ENCODE data around the gene FXYD5.
"Not testable (repeated sequence)": the region's sequence is repeated elsewhere in the genome, so short reads cannot be mapped to it uniquely, and the experiment has no call there.

Gene FXYD5

DNA sequence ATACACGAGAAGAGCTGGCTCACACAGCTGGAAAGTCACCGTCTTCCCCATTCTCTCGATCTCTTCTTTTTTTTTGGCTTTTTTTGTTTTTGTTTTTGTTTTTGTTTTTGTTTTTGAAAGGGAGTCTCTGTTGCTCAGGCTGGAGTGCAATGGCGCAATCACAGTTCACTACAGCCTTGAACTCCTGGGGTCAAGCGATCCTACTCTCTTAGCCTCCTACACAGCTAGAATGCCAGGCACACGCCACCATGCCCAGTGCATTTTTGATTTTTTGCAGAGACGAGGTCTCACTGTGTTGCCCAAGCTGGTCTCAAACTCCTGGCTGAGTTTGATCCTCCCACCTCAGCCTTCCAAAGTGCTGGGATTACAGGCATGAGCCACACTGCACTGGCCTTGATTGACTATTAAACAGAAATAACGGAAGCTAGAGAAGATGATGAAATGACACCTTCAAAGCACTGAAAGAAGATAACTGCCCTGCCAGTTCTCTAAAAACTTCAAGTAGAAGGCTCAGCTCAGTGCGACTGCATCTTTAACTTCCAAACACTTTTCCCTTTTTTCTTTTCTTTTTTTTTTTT lies 34.9 kb upstream of the FXYD5 start:
- DNase-seq (ENCODE audit: low read depth in 2 of 2), result no peak

DNA sequence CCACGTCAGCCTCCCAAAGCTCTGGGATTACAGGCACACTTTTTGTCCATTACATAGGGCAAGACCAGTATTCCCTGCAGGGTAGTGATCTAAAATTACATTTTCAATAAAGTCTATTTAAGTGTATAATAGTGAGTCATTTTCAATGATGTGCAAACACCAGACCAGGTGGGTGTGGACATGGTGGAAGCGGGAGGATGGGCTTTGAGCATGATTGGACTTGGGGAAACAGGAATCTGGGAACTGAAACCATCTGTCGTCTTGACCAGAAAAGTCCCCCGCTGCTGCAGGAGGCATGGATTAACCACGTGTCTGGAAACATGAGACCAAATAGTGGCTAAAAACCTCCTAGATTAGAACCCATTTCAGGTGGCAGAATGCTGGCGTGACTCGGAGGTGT lies 34.0 kb upstream of the FXYD5 start:
- DNase-seq (ENCODE audit: low read depth in 2 of 2), result no peak

DNA sequence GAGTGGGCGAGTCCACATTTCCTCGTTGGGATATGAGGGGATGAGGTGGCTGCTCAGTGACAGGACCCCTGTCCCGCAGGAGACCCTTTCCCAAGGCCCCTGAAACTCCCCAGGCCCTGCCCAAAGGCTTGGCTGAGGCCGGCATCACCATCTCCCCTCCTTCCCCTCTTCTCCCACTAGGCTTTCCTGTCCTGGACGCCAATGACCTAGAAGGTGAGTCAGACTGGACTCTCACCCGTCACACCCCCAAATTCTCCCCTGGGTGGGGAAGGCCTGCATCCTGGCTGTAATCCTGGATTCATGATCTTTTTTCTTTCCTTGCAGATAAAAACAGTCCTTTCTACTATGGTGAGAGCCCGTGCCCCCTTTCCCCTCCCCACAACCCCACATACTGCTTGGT lies 33.6 kb upstream of the FXYD5 start:
- DNase-seq (ENCODE audit: low read depth in 2 of 2), result no peak

DNA sequence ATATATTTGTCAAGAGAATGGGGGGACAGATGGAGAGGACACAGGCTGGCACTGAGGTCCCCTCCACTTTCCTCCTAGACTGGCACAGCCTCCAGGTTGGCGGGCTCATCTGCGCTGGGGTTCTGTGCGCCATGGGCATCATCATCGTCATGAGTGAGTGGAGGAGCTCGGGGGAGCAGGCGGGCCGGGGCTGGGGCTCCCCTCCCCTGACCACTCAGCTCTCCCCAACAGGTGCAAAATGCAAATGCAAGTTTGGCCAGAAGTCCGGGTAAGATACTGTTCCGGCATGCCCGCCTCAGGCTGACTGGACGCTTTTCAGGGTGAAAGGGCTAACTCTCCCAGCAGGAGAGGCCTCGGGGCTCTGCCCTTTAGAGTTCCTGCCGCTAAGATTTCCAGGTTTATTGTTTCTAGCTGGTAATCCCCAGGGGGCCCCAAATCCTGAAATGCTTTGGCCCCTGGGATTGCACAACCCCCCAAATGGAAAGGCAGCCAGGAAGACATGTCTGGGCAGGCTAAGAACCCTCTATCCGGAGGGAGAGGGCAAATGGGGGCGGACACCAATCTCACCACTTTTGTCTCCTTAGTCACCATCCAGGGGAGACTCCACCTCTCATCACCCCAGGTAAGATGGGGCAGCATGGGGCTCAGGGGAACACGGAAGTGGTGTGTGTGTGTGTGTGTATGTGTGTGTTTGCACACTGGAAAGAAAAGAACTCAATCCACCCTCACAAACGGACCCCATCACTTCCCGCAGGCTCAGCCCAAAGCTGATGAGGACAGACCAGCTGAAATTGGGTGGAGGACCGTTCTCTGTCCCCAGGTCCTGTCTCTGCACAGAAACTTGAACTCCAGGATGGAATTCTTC lies 31.6 kb upstream of the FXYD5 start:
- no peak for DNase-seq (ENCODE audit: low read depth in 2 of 2)

DNA sequence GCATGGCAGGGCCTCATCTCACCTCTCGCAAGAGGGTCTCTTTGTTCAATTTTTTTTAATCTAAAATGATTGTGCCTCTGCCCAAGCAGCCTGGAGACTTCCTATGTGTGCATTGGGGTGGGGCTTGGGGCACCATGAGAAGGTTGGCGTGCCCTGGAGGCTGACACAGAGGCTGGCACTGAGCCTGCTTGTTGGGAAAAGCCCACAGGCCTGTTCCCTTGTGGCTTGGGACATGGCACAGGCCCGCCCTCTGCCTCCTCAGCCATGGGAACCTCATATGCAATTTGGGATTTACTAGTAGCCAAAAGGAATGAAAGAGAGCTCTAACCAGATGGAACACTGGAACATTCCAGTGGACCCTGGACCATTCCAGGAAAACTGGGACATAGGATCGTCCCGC lies 31.0 kb upstream of the FXYD5 start:
- DNase-seq (ENCODE audit: low read depth in 2 of 2), result no peak

DNA sequence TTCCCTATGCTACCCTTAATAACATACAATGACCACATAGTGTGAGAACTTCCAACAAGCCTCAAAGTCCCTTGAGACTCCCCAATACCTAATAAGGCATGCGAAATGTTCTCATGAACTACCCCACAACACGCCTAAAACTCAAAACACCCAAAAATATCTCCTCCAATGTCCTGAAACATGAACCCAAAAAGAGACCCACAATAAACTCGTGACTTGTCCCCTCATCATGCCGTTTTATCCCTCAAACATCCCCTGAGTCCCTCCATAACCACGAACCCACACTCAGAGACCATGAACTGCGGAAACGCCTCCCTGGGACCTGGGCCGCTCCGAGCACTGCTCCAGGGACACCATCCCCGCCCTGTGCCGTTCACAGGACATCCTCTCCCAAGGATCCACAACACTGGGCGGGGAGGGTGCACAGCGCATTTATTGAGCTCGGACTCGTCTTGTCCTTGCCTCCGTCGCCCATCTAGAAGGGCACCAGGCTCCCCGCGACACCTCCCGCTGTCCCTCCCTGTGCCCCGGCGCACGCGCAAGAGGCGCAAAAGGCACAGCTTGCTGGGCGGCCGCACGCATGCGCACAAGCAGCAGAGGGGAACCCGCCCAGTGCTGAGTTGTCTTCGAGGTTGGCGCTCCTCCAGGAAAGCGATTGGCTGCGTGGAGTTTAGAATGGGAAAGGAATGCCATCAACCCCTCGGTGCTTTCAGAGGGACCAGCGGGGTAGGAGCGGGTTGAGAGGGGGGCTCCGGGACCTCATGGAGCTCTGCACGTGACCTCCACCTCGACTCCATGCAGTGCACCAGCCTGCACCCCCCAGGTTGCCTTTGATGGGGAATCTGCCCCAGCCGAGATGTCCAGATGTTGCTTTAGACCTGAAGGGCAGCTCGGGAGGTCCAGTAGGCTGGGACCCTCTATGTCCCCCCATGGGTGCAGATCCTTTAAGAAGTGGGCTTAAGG lies 30.2 kb upstream of the FXYD5 start:
- DNase-seq (ENCODE audit: low read depth in 2 of 2), result peak; percentile 80 to 84

DNA sequence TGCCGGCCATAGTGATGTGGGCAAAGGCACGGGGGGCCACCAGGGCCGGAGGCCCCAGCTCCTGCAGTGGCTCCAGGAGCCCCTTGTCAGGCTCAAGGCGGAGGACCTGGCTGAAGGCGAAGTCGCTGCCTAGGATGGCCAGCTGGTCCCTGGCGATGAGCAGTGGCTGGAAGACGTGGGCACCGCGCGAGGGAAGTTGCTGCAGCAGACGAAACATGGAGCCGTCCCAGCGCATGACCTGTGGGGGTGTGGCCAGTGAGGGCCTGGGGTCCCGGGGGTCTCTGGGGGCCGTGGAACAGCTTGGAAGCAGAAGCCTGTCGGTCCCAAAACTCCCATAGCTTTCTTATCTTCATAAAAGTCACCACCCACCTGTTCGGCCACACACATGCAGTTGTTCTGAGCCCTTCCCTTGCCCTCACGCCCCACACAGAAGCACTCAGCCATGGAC lies 29.2 kb upstream of the FXYD5 start:
- no peak for DNase-seq (ENCODE audit: low read depth in 2 of 2)

DNA sequence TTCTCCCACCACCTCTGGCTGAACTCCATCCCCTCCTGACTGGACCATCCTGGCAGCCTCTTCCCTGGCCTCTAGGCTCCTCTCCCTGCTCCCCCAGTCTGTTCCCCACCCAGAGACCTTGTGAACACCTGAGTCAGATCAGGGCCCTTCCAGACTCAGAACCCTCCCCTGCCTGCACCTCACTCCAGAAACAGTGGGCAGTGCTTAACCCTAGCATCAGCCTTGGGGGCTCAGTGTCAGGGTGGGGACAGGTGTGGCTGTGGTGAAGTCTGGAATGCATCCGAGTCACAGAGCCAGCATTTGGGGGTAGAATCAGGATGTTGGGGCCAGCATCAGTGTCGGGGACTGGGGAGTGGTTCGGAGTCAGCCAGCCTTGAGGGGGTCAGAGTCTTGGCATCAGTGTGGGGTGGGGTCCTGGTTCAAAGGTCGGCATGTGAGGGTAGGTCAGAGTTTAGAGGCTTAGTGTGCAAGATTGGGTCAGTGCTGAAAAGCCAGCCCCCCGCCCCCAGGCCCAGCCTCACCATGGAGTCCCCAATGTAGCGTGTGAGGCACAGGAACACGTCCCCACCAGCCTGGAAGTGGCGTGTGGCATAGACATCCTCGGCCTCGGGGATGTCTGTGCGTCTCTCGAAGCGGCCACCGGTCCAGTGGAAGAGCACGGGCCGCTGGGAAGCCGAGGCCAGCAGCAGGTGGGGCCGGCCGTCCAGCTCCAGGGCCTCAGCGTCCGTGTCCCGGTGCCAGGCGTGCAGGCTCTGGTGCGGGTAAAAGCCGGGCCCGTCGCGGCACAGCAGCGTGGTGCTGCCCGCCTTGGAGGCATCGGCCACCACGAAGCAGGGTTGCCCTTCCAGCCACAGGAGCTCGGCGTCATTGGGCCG lies 28.5 kb upstream of the FXYD5 start:
- DNase-seq (ENCODE audit: low read depth in 2 of 2), result no peak

DNA sequence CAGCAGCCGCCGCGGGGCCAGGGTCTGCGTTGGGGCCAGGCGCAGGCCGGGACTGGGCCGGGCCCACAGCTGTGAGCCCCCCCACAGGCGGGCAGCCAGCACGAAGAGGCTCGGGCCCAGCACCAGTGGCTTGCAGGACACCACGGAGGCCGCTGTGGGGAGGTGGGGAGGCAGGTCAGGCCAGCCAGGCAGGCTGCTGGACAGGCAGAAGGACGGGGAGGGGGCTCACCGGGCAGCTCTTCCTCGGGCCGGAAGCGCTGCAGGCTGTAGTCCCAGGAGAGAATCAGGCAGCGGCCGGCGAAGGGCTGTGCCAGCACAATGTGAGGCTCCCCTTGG lies 27.9 kb upstream of the FXYD5 start:
- no peak for DNase-seq (ENCODE audit: low read depth in 2 of 2)

DNA sequence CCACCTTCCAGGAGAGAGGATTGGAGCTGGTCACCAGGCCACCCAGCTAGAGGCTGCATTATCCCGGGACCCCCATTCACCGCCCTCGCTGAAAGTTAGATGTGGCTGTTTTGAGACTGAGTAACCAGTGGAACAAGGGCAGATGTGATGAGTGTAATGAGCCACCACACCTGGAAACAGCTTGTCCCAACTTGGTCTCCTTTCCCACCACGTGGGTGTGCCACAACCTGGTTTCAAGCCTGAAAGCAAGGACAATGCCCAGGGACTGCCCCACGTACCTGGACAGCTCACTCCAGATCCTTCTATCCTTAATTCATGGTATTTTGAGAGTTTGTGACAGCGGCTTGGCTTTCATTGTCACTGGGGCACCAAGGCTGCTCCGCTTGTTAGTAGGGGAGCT lies 26.7 kb upstream of the FXYD5 start:
- DNase-seq (ENCODE audit: low read depth in 2 of 2), result no peak

DNA sequence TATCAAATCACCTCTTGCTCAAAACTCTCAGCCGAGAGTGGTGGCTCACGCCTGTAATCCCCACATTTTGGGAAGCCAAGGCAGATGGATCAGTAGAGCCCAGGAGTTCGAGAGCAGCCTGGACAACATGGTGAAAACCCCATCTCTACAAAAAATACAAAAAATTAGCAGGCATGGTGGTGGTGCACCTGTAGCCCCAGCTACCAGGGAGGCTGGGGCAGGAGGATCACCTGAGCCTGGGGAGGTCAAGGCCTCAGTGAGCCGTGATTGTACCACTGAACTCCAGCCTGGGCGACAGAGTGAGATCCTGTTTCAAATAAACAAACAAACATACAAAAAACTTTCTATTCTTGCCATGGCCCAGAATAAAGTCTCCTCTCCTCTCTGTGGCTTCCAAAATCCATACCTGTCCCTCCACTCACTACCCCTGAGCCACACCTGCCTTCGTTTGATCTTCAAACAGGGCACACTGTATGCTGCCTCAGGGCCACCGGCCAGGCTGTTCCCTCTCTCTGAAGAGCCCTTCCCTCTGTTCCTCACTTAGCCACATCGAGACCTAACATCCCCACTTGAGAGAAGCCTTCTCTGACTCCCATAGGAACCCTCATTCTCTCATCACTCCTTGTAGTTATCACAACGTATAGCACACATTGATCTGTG lies 26.0 kb upstream of the FXYD5 start:
- DNase-seq (ENCODE audit: low read depth in 2 of 2), result no peak

DNA sequence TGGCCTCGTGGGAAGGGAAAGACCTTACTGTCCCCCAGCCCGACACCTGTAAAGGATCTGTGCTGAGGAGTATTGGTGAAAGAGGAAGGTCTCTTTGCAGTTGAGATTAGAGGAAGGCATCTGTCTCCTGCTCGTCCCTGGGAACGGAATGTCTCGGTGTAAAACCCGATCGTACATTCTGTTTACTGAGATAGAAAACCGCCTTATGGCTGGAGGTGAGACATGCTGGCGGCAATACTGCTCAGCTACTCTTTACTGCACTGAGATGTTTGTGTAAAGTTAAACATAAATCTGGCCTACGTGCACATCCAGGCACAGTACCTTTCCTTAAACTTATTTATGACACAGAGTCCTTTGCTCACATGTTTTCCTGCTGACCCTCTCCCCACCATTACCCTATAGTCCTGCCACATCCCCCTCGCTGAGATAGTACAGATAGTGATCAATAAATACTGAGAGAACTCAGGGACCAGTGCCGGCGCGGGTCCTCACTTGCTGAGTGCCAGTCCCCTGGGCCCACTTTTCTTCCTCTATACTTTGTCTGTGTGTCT lies 24.7 kb upstream of the FXYD5 start:
- DNase-seq (ENCODE audit: low read depth in 2 of 2), result not testable (repeated sequence)

DNA sequence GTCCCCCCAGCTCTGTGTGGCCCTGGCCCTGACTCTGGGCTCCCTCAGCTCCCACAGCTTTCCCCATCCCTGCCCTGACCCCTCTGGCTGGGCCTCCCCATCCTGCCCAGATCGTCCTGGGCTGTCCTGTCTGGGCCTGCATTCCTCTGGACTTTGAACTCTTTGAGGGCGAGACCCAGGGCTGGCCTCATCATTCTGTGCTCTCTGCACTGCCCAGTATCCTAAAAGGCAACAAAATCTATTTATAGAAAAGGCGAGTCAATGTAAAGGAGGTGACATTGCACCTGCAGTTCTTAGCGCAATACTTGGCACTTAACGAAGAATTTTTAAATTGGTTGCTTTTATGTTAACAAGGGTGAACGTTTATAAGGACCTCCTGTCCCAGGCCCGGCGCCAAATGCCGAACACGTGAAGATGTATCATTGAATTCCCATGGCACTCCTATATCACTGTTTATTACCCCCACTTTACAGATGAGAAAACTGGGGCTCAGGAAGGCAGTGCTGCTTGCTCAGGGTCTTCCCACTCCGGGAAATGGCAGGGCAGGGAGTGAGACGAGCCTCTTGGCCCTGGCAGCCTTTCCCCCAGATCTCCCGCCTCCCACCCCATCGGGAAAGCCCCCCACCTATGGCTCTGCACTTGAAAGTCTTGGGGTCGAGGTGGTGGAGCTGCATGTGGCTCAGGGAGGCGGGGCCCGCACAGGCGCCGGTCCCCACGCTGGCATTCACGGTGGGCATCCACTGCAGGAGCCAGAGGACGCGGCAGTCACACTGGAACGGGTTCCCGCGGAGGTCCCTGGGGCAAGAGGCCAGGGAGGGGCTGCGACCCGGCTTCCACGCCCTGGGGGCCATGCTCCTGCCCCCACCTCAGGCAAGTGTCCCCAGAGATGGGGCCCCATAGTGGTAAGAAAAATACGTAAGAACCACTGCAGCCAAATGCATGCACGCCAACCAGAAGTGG lies 23.5 kb upstream of the FXYD5 start:
- no peak for DNase-seq (ENCODE audit: low read depth in 2 of 2)

DNA sequence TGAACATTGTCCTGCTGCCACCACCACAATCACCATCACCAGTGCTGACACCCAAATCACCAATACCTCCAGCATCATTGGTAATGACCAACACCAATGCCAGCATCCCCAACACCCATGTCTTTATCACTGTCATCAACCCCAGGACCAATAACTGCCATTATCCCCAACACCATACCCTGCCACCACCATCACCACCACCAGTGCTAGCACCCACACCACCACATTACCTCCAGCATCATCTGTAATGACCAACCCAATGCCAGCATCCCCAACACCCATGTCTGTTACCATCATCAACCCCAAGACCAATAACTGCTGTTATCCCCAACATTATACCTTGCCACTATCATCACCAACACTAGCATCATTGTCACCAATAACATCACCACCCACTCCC lies 22.3 kb upstream of the FXYD5 start:
- DNase-seq (ENCODE audit: low read depth in 2 of 2), result no peak

DNA sequence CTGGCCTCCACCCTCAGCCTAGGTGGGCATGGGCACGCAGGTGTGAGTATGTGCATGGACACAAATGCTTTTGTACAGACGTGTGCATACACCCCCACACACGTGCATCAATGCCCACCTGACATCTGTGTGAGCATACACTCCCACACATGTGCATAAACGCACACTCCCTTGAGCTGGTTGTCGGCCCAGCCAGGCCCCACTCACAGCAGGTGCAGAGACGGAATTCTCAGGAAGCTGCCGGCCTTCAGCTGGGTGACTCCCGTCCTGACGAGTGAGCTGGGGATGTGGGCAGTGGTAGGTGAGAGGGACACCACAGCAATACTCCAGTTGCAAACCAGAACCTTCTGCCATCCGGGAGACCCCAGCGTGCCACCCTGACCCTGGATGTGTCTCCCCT lies 20.7 kb upstream of the FXYD5 start:
- no peak for DNase-seq (ENCODE audit: low read depth in 2 of 2)

DNA sequence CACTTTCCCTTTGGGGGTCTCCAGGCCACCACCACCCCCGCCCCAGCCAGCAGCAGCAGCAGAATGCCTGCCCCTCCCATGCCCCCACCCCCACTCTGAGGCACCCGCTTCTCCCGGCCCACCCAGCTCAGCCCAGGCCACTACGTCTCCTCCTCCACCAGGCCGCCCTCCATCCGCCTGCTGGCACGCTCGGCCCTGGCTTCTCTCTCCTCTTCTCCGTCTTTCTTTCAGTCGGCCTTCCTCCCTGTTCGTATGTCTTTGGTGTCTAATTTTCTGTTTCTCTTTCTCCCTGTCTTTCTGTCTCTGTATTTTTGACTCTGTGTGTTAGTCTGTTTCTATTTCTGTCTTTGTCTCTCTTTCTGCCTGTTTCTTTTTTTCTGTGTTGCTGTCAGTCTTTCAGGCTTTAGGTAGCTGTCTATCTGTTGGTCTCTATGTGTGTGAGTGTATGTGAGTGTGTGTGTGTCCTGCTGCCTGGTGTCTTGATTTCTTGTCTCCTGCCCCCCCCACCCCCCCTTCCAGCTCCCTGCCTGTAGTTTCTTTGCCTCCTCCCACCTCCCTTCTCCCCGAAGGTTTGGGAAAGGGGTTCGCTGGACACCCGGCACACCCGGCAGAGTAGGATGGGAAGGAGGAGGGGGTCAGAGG lies 19.8 kb upstream of the FXYD5 start, which contains the start of gene LGI4:
Gene LGI4 (minus strand): TSS at position 459 of the 642 bp plus-strand sequence. CDS start 379 bp downstream, at position 80.
- DNase-seq (ENCODE audit: low read depth in 2 of 2), result no peak

DNA sequence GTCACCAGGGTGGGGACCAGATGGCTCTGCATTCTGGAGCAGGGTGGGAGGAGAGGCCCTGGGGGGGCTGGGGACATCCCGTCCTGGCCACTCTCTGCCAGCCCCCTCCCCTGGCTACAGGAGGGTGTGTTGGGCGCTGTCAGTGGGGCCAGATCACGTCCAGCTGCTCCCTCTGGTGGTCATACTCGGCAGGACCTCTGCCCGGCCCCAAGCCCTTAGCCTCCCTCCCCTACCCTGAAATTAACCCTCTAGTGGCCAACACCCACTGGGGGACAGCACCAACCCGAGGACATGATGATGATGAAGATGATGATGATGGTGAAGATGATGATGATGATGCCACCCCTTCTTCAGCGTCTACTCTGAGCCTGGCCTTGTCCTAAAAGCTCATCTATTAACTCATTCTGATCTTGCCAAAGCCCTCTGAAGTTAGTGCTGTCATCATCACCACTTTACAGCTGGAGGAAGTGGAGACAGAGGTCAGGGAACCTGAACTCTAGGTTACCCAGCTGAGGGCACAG lies 19.1 kb upstream of the FXYD5 start:
- DNase-seq (ENCODE audit: low read depth in 2 of 2), result peak in 1 of 2 donors; percentile 66

DNA sequence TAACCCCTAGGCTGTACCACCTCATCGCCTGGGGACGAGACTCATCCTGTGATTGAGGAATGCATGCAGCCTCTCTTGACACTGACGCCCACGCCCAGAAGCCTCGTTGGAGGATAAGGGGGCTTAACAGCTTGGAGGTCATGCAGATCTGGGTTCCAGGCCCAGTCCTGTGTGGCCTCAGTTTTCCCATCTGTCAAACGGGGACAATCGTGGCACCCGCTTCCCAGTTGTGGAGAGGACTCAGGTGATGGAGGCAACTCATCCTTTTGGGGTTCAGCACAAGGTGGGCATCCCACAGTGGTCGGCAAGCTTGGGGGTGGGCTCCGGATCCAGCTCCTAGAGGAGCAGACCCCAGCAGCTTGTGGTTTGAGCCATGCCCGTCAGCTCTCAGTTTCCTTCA lies 18.3 kb upstream of the FXYD5 start:
- DNase-seq (ENCODE audit: low read depth in 2 of 2), result no peak
